Amniotic stem cell (primary cell): ENCODE results near the gene PDILT.

Source experiments
- DNase-seq: peaks from one replicate; lab custom pipeline; 2025; lab: John Stamatoyannopoulos, UW

Gene PDILT

DNA sequence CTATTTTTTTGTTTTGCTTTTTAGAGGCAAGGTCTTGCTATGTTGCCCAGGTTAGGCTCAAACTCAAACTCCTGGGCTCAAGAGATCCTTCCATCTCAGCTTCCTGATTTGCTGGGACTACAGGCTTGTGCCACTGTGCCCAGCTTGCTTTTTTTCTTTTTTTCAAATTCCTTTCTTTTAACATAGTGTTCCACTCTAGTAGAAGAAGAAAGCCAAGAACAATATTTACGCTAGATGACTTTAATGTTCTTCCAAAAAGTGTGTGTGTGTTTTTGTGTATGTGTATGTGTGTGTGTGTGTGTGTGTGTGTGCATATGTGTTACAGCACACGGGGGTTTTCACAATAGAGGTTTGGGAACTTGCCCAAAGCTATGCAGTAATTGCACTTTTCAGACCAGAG is 41.3 kb downstream of the PDILT start:
- no peak for DNase-seq

DNA sequence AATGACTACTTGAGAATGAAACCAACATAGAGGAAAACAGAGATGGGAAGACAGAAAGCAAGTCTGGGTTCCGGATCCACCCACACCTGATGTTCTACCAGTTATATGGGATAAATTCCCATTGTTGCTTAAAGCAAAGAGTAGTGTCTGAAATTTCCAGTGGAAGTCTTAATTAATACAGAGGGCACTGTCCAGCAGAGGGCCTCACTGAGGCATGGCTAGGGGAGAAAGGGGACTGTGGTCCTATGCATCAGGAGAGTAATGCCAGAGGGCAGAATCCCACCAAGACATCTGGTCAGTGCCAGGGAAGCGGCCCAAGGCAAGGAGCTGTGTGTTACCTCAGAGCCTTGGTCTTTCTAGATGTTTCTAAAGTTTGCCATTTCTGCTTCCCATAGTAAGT is 44.5 kb downstream of the PDILT start:
- no peak for DNase-seq

DNA sequence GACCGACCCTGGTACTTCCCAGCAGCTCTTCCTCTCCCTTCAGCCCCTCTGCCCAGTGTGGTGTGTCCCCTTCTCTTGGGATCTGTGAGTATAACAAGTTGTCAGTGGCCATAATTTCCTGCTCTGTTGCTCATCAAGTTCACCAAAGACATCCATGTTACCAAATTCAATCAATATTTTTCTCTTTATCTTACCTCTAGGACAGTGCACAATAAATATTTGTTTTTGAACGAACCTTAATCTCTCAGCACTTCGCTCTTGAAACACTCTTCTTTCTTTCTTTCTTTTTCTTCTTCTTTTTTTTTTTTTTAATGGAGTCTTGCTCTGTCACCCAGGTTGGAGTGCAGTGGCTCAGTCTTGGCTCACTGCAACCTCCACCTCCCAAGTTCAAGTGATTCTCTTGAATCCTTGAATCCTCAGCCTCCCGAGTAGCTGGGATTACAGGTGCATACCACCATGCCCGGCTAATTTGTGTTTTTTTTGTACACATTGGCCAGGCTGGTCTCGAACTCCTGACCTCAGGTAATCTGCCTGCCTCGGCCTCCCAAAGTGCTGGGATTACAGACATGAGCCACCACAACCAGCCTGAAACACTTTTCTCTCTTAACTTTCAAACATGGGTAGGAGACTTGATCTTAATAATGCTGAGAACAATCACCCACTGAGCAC is 49.3 kb downstream of the PDILT start:
- no peak for DNase-seq

DNA sequence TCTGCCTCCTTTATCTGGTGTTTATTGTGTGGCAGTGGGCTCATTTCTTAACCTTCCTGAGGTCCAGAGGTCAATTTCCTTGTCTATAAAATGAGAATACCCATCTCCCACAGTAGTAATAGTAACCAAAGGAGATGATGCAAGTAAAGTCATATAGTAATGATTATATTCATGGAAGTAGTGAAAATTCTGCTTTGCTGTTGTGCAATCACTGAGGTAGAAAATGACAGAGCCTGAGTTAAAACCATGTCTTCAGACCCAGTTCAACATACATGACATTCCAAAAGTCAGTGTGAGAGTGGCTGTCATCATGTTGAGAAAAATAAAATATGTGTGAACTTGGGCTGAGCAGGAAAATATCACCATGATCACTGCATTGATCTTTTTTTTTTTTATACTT is 51.2 kb downstream of the PDILT start:
- DNase-seq = no peak

DNA sequence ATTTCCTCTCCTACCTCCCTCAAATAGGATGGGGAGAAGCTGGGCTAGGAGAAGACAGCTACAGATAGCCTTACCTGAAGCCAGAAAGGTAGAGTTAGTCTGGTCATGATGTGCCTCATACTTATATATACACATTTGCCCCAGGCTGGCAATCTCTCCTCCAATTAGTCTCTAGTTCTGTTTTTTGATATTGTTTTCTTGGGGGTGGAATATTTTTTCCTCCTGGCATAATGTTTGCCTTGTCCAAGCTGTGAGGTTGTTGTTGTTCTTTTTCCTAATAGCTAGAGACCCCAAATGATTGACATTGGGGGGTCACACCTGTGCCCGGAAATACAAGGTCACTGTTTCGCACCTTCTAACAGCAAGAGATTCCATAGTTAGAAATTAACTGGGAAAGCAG is 51.9 kb downstream of the PDILT start, which contains the start of gene UMOD:
Gene UMOD, minus strand, starts transcription at position 101 of the 400 bp plus-strand sequence. CDS start 1,978 bp downstream, outside the sequence.
- no peak for DNase-seq

DNA sequence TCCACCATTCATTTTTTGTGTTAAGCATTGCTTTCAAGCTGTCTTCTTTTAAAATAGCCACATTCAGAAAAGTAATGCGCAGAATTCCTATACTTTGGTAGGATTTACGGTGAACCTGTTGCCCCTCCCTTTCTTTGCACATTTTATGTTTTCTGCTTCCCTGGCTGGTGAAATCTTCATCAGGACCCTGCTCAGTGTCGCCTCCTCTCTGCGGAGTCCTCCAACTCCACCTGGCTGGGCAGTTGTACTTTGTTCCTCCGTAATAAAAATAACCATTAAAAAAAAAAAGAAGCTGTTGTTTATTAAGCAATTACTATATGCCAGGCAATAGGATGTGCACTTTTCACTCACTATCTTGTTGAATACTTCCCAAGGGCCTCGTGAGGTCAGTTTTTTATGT is 54.9 kb downstream of the PDILT start:
- DNase-seq = no peak

DNA sequence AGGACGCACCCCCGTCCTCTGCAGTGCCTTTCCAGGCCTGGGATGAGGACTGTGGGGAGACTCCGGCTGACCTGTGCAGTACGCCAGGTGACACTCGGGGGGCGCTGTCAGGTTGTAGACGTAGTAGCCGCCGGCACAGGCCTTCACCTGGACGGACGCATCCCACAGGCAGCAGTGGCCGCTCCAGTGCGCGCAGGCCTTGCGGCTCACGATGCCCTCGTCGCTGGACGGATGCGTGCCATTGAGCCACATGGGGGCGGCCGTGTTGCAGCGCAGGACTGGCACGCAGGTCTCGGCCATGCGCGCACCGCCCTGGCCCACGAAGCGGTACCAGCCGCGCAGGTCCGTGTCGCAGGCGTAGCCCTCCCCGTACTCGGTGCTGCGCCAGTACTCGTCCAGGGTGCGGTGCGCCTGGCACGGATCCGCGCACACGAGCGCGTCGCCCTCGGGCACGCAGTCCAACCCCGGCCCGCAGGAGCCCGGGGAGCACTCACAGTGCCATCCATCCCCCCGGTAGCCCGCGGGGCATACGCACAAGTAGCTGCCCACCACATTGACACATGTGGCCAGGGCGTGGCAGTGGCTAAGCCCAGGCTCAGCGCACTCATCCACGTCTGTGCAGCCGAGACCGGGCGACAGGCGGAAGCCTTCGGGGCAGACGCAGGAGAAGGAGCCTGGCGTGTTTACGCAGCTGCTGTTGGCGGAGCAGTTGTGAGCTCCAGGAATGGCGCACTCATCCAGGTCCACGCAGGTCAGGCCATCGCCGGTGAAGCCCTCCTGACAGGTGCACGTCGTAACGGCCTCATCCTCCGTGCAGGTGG is 56.0 kb downstream of the PDILT start:
- no peak for DNase-seq

DNA sequence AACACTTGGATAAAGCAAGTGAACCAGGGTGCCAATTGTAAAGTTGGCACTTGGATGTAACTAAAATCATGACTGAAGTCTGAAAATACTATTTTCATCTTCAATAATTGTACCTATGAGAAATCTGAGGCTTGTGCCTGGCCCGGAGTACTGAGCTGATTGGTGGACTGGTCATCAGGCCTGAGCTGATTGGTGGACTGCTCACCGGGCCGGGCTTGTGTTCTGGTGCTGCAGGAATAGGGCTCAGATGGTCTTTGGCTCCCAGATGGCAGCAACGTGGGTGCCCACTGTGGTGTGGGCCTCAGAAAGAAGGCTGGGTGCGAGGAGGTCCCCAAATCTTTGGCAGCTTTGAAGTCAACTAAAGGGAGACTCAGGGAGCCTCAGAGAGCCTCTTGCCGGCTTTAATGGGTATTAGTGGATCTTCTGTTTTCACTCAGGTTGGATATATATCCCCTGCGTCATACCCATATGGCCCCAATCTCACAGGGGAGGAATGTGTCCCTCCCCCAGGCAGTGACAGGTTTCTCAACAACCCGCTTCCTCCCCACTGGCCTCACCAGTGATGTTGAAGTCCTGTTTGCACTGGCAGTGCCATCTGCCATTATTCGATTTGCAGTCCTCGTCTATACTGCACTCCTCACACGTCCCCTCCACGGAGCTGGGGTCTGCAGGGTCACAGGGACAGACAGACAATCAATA is 56.7 kb downstream of the PDILT start:
- DNase-seq = no peak

DNA sequence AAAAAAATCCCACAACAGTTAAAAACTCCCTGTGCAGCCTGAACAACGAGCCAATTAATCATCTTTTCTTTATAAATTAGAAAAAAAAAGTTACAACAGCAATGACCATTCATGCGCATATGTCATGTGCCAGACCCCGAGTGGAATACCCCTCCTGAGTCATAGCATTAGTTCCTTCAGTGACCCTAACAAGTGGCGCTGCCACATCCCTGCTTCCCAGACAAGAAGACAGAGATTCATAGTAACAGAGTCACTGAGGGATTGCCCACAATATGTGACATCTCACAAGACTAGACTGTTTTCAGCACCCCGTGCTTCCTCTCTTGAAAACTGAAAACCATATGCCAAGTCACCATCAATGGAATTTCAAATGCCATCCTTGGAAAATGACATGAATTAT is 59.9 kb downstream of the PDILT start:
- DNase-seq = no peak

DNA sequence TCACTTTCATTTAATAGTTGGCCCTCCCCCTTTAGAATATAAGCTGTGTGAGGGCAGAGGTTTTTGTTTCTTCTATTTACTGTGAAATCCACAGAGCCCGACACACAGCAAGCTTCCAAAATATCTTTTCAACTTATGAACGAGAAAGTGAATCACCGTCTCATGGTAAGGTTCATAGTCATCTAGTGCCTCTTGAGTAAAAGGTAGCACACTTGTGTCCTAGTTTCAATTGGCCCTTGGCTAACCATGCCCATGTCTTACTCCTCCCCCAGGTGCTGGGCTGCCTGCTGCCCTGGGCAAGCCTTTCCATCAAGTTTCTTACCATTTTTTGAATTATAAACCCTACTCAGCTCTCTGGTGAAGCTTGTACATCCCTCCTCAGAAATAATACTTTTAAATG is 64.8 kb downstream of the PDILT start:
- DNase-seq = no peak

DNA sequence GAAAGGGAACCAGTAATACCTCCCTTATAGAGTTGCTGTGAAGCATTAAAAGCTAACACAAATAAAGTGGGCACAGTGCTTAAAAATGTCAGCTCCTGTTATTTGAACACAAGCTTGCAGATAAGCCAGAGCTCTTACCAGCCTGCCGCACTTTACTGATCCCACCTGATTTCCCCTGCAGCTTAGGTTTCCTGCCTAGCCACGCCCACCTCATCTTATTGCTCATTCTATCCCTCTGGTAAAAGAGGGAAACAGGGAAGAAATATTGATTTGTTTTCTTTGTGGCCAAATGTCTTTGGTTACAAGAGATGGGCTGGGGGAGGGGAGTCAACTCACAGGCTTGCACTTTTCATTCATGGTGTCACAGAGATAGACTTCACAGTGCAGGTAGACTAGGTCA is 67.6 kb downstream of the PDILT start:
- no peak for DNase-seq

DNA sequence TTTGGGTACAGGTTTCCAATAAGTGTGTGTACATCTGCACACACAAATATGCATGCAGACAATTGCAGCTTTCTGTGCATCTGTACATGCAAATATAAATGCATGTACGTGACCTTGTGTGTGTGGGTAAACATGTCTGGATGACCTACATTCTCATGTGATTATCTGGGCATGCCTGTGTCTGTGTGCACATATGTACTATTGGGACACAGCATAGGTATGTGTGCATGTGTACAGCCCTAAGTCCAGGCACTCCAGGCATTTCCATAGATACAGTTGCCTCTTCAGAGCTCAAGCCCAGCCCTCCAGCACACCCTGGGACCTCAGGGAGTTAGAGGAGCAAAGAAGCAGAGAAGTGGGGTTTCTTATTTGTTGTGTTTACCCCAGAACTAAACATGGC is 70.1 kb downstream of the PDILT start:
- DNase-seq = no peak

DNA sequence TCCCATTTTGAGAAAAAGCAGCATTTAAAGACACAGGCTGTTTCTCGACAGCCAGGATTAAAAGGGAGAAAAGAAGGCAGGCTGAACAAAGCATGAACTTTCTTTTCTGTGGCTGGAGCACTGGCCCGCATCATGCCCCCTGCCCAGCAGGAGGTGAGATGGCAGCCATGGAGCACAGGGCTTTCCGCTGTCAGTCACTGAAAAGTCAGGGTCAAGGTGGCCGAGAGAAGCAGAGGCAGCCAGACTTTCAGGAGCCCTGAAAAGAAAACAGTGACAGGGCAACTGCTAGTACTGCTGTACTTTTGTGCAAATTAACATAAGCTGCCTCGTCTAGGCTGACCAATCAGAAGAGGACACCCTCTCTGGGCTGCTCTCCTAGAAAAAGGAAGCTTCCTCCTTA is 71.4 kb downstream of the PDILT start:
- DNase-seq = no peak

DNA sequence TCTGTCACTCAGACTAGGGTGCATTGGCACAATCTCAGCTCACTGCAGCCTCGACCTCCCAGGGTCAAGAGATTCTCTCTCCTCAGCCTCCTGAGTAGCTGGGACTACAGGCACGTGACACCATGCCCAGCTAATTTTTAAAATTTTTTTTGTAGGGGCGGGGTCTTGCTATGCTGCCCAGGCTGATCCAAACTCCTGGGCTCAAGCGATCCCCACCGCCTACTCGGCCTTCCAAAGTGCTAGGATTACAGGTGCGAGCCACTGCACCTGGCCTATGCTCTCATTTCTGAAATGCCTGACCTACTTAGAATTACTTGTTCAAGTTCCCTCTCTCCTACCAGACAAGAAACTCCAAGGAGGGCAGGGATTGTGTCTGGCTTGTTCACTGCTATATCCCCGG is 72.1 kb downstream of the PDILT start:
- no peak for DNase-seq

DNA sequence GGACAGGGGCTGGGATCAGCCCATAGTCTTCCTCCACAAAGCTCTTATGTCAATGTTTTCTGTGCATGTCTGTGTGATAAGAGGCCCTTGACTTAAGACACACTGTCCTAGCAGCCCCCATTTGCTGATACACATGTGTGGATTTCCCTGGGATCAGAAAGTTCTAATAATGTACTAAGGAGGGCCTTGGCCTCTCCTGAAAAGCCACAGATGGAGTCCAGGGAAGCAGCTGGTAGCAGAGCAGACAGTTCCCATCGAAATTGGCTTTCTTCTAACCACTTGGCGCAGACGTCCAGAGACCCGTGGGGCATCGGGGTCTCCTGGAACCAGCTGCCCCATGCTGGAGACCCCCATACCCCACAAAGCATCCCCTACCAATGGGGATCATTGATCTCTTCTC is 72.9 kb downstream of the PDILT start:
- DNase-seq = no peak

DNA sequence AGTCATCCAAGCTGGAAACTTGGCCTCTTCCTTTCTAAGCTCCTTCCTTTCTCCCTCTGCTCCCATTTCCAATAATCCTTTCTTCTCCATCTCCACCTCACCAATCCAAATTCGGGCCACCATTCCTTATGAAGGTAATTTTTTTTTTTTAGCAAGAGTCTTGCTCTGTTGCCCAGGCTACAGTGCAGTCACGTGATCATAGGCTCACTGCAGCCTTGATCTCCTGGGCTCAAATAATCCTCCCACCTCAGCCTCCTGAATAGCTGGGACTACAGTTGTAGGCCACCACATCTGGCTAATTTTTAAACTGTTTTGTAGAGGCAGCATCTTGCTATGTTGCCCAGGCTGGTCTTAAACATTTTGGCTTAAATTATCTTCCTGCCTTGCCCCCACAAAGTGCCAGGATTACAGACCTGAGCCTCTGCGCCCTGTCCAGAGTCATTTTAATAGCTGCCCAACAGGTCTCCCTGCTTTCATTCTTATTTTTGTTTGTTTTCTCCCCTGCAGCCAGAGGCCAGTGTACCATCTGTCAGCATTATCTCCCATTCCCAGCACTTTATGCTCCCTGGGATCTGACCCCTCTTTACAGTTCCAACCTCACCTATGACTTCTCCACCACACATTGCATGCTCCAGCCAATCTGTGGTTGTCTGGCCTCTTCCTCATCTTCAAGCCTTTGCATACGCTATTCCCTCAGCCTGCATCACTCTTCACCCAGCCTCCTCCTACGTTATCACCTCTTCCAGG is 75.0 kb downstream of the PDILT start:
- no peak for DNase-seq

DNA sequence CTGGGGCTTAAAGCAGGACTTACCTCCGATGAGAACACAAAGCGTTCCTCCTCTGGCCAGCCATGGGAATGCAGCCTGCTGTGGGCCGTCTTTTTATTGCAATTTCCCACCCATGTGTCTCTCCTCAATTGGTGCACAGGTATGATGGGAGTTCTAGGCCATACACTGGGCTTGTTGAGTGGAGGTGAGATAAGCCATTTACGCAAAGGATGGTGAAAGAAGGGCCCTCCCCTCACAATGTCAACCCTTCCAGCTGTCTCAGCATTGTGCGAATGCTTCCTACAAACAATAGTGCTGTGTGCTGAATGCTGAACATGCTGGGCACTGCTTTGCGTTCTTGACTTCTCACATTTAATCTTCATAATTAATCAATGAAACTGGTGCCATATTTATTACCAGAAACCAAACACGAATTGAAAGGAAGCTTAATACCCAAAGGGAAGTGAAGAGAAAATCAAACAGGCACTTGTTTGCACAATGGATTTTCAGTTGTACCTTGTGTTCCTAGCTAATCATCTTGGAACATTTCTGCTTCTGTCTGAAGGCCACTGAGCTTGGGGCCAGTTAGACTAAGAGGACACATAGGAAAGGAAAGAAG is 77.0 kb downstream of the PDILT start, which contains the start of gene GP2:
Gene GP2, minus strand, starts transcription at position 70 of the 598 bp plus-strand sequence. CDS start 1,082 bp downstream, outside the sequence.
- no peak for DNase-seq

DNA sequence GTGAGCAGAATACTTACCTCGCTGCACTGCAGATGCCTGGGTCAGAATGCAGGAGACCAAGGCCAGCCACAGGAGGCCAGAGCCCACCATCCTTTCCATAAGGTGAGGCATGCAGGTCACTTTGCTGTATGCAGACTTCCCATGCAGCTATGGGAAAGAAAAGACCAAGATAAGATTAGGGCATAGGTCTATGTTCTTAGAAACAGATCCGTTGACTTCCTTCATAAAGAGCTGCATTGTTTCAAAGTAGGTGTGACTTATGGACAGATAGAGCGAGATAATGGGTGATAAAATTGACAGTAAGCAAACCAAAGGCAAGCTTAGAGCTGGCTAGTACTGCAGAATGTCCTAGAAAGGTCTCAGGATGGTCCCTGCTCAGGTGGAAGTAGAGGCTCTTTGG is 78.2 kb downstream of the PDILT start:
- no peak for DNase-seq

DNA sequence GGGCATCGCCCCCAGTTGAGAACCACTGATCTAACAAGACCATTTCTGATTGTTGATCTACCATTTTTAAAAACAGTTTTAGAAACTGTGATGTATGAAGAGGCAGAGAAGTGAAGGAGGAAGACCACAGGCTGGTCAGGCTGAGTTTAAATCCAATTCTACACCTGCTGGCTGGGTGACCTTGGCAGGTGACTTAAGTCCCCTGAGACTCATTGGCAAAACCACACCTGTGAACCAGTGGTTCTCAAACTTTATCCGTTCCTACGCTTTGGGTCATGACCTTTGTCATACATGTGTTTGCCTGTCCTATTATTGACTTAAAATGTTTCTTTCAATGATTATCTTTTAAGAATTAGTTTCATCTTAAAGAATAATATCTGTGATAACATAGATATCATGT is 79.5 kb downstream of the PDILT start:
- DNase-seq = no peak

DNA sequence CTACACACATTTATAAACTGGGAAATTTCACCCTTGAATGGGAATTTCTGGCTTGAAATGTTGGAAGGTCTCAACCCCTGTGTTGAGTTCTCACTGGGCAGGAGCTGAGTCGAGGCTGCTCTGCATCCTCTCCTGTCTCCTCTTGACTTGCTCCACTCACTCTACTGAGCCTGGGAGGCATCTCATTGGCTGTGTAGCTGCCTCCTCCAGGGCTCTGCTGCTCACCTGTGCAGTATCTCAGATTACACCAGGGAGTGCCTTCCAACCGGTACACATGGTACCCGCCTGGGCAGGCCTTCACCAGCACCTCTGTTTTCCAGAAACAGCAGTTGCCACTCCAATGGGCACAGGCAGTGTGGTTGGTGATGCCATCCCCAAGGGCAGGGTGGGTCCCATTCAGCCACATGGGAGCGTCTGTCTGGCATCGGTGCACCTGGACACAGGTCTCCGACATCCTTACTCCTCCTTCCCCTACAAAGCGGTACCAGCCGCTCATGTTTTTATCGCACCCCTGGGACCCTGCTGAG is 80.9 kb downstream of the PDILT start:
- no peak for DNase-seq

DNA sequence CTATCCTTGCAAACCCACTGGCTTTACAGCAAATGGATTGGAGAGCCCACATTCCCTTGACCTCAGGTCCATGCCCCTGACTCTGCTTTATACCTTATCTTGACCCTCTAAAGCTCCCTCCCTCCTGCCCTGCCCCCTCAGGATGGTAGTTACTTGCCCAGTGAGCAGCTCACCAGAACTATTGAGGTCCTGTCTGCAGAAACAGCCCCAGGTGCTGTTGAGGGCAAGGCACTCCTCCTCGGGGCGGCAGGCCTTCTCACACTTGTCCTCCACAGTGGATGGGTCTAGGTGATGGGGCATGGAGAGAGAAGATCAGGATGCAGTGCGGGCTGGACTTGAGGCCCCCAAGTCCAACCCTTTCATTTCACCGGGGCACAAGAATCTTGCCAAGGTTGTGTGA is 81.8 kb downstream of the PDILT start:
- no peak for DNase-seq

DNA sequence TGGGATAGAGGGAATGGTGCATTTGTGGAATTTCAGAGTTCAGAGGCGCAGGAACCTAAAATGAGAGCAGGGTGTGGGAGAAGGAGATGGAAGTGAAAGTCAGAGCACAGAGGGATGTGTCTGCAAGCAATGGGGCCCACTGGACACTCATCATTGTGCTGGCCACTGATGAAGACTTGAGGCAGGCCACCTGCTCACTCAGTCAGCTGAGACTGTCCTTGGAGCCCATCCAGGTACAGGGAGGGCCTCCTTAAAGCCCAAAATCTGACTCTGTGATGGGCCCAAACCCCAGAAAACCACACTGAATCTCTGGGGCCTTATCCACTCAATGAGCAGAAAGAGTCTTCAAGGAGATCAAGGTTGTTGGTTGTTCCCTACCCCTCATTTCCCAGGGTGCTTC is 82.9 kb downstream of the PDILT start:
- DNase-seq = no peak
